GM21528 (cell line): ENCODE results near the gene DACT1.

Experiments used
- ATAC-seq: cut with Tn5 transposase; IDR thresholded peaks from one replicate; pipeline ENCODE4 v1.9.1; 2021; ENCODE audit warnings: mild to moderate bottlenecking, moderate library complexity; ENCODE audit not compliant: unreplicated experiment, low FRiP score

Gene DACT1

DNA sequence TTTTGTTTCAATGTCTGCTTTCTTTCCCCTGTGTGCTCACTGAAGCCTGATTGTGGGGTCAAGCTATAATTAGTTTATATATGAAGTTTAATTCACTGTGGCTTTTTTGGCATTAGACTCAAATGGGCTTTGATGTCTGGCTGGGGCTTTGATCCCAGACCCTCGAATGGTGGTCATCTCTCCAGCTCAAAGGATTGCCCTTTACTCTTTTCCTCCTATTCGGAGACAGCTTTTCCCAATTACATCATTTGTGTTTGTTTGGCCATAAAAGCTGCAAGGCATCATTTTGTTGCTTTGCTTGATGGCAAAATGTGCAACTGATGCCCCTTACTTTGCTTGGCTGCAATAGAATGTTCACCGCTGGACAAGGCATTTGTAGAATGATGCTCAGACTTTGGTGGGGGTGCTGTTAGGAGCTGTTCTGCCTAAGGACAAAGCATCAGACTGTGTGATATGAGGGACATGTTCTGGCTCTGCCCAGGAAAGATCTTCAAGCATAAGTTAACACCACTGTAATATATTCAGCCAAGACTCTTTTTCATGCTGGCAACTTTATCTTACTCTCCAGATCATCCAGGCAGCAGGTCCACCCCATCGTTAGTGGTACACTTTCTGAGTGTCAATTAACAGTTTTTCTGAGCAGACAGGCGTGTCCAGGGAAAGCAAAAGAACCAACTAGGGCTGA, 3.2 kb upstream of the DACT1 start:
- no peak for ATAC-seq

DNA sequence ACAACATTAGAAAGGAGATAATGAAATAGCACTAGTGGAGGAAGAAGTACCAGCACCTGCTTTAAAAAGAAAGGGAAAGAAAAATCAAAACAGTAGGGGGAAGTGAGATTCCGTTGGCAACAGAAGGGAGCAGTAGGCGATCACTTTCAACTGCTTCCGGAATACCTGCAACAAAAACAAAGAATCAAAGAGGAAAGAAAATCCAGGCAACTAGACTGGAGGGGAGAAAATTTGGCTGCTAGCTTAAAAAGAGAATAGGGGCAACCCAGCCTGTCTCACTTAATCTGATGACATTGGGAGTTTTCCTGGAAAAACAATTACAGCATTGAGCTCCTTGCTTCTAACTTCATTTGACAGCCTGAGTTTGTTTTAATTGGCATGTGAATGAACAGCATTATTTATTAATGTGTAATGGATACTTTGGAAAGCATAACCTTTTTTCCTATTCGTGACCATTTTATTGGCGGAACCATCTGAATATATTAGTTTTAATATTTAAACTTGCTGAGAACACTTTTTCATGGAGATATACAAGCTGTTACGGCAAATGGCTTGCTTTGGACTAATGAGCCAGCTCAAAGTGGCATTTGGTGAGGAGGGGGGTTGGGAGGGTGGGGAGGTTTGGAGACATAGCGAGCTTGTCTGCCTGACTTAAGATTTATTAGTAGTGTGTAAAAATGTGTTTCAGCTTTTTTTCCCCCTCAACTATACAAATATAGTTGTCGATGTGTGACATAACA, 2.5 kb upstream of the DACT1 start:
- no peak for ATAC-seq

DNA sequence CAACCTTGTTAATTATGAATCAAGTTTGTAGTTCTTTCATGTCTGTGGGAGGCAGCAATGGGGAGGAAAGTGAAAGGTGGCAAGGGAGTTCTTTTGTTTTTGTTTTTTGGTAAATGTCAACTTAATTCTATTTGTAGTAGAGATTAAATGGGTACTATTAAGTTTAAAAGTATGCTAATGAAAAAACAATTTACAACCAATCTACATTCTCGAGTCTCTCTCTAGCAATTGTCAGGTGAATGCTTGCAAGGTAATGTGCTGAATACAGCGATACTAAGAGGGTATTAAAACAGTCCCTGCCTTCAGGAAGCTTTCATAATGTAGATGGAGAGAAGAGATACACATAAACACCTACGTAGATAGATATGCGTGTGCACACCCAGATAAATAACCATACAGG, 1.6 kb upstream of the DACT1 start:
- no peak for ATAC-seq

DNA sequence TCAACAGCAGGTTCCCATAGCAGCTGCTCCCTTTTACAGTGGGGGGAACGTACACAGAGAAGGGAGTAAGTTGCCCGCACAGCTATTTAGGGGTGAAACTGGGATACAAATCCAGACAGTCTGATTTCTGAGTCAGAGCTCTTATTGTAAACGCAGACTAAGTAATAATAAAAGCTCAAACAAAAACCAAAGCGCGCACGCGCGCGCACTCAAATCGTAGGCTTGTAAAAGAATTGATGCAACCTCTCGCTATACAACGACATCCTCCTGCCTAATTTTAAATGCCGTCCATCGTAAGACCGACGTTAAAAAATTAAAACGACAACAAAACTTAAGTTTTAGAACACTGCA, 747 bp upstream of the DACT1 start:
- ATAC-seq = no peak

DNA sequence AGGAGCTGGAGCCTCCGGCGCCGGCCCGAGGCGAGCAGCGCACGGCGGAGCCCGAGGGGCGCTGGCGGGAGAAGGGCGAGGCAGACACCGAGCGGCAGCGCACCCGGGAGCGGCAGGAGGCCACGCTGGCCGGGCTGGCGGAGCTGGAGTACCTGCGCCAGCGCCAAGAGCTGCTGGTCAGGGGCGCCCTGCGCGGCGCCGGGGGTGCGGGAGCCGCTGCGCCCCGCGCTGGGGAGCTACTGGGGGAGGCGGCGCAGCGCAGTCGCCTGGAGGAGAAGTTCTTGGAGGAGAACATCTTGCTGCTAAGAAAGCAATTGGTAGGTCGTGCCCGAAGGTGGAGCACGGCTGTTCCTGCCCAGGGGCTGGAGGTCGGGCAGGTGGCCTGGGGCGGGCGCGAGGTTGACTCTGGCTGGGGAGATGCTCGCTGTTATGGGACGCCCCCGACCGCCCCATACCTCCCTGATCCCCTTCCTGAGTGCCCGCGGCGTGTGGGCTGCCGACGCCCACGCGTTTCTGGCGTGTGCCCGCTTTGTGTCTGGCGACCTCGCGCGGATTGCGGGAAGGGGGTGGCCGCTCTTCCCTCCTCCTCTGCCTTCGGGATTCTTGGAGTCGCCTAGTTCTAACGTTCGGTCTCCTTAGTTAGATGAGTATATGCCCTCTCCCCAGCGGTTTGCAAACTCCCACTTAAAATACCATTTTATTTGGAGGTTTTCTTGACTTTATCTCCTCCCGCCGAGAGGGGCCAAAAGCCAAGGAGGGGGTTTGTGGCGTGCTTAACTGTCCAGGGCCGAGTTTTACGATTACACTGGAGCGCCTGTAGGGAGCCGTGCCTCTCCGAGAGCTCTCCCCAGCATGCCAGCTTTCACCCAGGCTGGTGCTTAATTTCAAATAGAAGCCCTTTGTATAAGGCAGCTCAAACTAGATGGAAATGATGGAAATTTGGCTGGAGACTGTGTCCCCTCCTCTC, 752 bp downstream of the DACT1 start:
- ATAC-seq = peak; percentile 41

DNA sequence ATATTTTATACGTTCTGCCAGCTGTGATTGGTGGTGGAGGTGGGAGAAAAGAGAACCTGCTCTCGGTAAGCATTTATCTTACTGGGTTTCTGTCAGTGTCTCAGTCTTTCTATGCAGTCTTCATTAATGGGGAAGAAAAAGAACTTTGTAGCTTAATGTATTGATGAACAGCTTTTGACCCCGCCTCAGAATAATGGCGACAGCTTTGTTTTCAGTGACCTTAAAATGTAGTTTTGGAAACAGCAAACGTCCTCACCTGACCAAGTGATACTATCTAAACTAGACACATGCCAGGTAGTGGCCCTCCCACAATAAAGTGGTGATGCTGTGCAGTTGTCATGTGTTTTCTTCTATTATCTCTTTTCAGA, 1.4 kb downstream of the DACT1 start:
- ATAC-seq = no peak

DNA sequence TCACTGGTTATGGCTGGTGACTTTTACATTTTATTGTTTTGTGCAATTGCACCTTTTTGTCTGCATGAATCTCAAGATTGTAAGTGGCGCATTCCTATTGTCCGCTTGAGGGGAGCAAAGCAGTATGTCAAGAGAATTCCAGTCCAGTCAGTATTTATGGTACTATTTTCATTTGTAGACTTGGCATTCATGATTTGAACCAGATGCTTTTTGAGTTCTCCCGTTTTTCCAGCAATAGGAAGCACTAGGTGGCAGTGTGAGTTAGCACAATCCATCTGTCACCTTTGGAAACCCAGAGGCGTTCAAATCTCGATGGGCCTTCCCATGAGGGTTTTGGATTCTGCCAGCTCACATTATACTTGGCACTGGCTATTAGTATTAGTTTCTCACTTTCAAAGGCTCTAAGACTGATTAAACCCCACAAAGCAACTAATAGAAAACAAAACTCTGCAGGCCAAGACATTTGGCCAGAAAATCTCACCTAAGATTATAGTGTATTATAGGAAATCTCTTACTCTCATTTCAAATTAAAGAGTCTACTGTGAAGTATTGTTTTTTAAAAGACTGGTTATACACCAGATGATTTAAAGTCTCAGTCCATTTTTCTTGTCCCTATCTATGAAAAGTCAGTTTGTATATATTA, 2.2 kb downstream of the DACT1 start:
- no peak for ATAC-seq

DNA sequence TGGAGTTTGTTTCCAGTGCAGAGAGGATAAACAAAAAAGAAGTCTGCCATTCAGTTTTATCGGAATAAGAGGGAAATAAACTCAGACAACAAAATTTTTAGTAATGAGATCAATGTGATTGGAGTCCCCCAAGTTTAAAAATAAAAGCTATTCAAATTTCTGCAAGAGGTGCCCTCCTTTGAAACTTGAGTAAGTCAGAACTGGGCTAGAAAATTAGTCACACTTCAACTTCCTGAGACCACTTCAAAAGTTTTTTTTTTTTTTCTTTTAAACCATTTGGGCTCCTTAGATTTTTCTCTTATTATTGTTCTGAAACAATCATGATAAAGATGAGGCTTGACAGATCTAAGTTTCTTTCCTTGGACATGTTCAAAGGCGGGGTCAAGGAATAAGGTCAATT, 3.2 kb downstream of the DACT1 start:
- no peak for ATAC-seq

DNA sequence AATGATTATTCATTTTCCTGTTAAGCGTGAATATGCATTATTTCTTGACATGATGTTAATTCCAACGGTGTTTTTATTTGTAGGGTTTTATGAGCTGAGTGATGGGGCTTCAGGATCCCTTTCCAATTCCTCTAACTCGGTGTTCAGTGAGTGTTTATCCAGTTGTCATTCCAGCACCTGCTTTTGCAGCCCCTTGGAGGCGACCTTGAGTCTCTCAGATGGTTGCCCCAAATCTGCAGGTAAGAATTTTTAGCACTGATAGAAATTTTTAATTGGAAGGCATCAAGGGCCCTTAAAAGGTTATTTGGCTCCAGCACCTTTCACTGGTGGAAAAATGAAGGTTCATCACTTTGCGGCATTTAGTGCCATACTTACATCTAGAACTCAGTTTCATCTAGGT, 3.7 kb downstream of the DACT1 start:
- no peak for ATAC-seq

DNA sequence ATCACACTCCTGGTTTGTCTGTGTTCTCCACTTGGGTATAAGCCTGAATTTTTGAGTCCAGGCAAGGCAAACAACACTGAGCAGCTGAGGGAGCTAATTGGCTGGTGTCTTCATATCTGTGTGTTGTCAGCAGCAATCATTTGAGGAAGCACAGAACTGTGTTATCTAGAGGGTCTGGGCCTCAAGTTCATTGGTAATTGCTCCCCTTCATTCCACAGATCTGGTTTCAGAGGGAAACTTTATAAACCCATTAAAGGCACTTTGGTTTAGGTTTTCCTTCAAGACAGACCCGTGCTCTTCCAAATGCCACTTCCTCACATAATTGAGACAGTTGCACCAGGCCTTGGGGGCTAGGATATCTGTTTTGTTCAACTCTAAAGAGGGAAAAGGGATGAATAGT, 5.6 kb downstream of the DACT1 start:
- no peak for ATAC-seq

DNA sequence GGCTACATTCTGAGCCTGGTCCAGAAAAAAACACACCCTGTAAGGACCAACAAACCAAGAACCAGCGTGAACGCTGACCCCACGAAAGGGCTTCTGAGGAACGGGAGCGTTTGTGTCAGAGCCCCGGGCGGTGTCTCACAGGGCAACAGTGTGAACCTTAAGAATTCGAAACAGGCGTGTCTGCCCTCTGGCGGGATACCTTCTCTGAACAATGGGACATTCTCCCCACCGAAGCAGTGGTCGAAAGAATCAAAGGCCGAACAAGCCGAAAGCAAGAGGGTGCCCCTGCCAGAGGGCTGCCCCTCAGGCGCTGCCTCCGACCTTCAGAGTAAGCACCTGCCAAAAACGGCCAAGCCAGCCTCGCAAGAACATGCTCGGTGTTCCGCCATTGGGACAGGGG, 7.9 kb downstream of the DACT1 start:
- no peak for ATAC-seq

DNA sequence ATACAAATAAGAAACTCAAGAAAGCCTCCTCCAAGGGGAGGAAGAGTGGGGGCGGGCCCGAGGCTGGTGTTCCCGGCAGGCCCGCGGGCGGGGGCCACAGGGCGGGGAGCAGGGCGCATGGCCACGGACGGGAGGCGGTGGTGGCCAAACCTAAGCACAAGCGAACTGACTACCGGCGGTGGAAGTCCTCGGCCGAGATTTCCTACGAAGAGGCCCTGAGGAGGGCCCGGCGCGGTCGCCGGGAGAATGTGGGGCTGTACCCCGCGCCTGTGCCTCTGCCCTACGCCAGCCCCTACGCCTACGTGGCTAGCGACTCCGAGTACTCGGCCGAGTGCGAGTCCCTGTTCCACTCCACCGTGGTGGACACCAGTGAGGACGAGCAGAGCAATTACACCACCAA, 8.7 kb downstream of the DACT1 start:
- ATAC-seq = no peak

DNA sequence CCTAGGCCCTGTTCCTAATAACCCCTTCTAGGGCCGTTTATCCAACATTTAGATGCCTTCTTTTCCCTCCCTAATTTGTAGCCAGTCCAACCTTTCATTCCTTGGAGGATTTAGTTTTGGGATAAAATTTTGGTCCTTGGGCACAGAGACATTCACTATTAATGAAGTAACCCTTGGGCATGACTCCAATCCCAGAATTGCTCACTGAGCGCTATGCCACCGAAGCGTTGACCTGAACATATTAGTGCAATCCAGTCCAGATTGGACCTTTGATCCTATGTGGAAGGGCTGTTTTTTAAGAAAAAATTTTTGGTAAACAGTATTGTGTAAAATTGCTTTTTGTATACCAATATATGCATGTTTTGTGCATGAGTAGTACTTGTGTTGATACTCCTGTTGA, 10.0 kb downstream of the DACT1 start:
- ATAC-seq = no peak

DNA sequence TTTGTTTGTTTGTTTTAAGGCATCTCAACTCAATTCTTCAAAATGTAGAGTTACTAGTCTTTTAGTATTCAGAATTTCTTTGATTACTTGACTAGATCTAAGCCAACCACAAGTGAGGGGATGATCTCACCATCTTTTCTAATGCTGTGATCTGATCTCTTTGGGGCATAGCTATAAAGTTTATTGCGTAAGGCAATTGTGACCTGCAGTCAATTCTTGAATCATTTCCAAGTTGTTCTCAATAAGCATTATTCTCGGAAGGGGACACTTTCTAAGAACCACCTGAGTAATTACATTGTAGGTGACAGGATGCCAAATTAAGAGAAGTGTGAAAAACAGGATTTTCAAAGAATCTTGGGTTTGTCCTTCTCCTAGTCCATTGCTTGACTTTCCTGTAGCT, 13.1 kb downstream of the DACT1 start:
- no peak for ATAC-seq

DNA sequence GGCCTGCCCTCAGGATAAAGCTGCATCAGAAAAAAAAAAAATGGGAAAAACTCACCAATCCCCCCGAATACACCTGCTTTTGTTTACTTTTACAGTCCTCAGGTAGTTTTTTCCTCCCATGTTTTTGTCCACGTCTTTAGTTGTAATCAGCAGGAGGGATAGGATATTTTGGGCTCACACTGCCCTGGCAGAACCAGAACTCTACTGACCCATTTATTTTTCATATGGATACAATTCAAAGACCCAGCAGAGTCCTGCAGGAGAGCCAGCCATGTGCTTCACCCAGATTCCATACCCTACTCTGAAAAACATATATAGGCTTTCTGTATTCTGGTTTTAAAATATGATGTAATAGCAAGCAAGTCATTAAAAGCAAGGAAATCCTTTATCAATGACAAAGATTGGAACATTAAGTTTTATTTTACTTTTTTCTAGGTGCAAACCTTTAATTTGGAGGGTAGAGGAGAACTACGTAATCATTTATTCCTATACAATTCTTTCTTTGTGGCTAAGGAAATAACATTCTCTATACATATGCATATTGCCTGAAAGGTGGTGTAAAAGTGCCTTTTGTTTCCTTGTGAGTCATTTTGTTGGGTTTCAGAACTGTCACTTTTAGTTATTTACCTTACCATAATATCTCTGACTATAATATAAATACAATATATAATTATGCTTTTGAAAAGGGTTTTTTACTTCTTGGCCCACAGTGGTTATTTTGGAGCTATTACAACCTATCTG, 19.1 kb downstream of the DACT1 start:
- ATAC-seq = no peak

DNA sequence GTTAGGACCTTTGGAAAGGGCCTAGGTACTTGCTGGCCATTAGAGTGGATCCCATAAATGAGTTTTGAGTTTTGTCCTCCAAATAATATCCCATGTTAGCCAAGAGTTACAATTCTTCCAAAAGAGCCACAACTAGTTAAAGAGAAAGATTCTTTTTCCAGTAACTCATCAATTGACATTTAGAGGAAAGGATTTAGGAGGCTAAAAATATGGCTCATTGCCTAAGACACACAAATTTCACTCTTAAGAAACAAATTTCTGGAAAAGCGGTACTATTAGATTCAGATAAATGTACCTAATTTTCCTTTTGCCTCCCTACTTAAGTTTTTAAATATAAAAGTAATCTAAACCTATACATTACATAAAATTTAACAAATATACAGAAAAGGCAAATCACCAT, 21.3 kb downstream of the DACT1 start:
- ATAC-seq = no peak

DNA sequence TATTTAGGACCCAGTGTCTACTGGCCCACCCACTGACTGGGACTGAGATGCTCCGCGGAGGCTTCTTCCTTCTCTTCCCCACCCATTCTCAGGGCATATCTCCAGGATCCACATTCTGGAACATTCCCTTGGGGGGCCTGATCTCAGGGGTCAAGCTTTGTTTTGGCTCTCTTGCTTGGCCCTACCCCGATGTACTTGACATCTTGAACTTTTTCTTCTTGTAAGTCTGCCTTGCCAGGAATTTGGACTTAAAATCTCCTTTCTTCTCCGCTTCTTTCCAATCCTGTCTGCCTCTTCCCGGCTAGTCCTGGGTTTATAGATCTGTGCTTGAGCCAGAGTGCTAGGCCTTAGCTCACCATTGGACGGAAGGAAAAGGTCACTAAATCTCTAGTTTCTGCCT, 22.1 kb downstream of the DACT1 start:
- no peak for ATAC-seq

DNA sequence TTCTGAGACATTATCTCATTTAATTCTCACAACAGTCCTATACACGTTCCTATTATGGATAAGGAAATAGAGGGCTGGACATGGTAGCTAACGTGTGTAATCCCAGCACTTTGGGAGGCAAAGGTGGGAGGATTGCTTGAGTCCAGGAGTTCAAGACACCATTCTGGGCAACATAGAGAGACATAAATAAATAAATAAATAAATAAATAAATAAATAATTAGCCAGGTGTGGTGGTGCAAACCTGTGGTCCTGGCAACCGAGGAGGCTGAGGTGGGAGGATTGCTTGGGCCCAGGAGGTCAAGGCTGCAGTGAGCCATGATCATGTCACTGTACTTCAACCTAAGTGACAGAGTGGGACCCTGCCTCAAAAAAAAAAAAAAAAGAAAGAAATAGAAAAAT, 22.6 kb downstream of the DACT1 start:
- no peak for ATAC-seq

DNA sequence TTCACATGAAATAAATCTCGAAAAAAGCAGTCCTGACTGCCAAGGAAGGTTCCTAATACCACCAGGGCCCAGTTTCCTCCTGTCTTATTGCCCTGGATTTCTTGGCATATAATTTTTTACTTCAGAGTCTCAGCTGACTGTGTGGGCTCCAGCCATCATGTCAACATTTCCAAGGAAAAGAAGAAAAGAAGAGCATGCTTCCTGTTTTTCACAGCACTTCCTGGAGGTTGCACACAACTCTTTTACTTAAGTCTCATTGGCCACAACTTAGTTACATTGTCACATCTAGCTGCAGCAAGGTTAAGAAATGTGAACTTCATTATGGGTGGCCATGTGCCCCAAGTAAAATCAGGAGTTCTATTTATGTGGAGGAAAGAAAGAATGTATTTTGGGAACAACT, 24.3 kb downstream of the DACT1 start:
- no peak for ATAC-seq

DNA sequence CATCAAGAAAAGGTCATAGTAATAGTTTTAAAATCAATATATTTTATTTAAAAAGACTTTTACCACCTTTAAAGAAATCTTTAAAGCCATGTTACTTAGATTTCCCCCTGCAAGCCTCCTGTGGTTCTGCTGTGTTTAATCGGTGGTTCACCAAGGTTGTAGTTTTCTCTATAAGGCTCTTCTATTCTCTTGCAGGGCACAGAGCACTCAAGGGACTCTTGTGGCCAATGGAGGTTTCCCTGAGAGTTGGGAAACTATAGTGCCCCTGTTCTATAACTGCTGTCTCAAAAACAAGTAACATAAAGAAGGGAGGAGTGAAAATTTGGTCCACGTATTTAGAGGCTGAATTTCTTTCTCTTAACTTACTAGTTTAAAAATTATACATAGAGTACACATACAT, 25.0 kb downstream of the DACT1 start:
- no peak for ATAC-seq
